Heart right ventricle (tissue), 16 donors: ENCODE results near the gene SEMA4G. TPM values are rescaled to one million over a fixed set of nuclear protein-coding genes. Genes with fewer than 3 reads are reported as not detected.

Experiments used
- ATAC-seq, 8 donors: fragments of 200-7000 bp; cut with Tn5 transposase; one replicate each; pipeline ENCODE4 v1.9.1; 2020; ENCODE audit warnings: mild to moderate bottlenecking in 8 of 8, moderate library complexity in 8 of 8, moderate number of reproducible peaks in 1 of 8
- DNase-seq, 2 donors: peaks; one replicate each; pipeline ENCODE4 v3.0.0-alpha.2; 2020
- H3K27ac ChIP-seq, 10 donors: fragments of 200-600 bp; sonication (generic) in 2 of 10; one replicate each; pipeline versions ENCODE4 v1.5.0 to v1.8.0; 2020 to 2022; ENCODE audit warnings: mild to moderate bottlenecking in 3 of 10
- H3K27me3 ChIP-seq, 7 donors: fragments of 200-600 bp; one replicate each; pipeline ENCODE4 v1.8.0; 2021 to 2022; ENCODE audit warnings: mild to moderate bottlenecking in 2 of 7
- H3K36me3 ChIP-seq, 9 donors: fragments of 200-600 bp; sonication (generic) in 1 of 9; one replicate each; pipeline versions ENCODE4 v1.5.0 to v1.8.0; 2020 to 2022; ENCODE audit warnings: mild to moderate bottlenecking in 2 of 9
- H3K4me1 ChIP-seq, 9 donors: fragments of 200-600 bp; sonication (generic) in 1 of 9; one replicate each; pipeline versions ENCODE4 v1.5.0 to v1.8.0; 2020 to 2022; ENCODE audit warnings: mild to moderate bottlenecking in 4 of 9
- H3K4me3 ChIP-seq, 10 donors: fragments of 200-600 bp; sonication (generic) in 2 of 10; one replicate each; pipeline versions ENCODE4 v1.5.0 to v1.8.0; 2020 to 2022; ENCODE audit warnings: mild to moderate bottlenecking in 7 of 10, moderate library complexity in 2 of 10
- H3K9me3 ChIP-seq, 11 donors: fragments of 200-600 bp in 10 of 11; sonication (generic) in 2 of 11; one replicate each; pipeline versions ENCODE4 v1.5.0 to v1.8.0; 2013 to 2022; ENCODE audit warnings: mild to moderate bottlenecking in 2 of 11, control low read depth in 1 of 11, moderate library complexity in 1 of 11
- CTCF ChIP-seq, 9 donors: fragments of 200-600 bp; sonication (generic) in 2 of 9; IDR thresholded peaks; one replicate each; pipeline versions ENCODE4 v1.5.0 to v1.8.0; 2021 to 2022; ENCODE audit warnings: antibody characterized with exemption in 9 of 9, mild to moderate bottlenecking in 5 of 9, moderate library complexity in 1 of 9
- WGBS, 2 donors: extraction: QIAGEN DNeasy Blood & Tissue Kit; methylation state at CpG; one replicate each; pipeline ENCODE4 v1.1.7; 2013; ENCODE audit warnings: inconsistent platforms in 1 of 2; 5-methylcytosine and 5-hydroxymethylcytosine counted together
- intact Hi-C, 10 donors: fragments of 100-400 bp; cut with DNase I; formaldehyde crosslinking; loops; one replicate each; pipeline versions ENCODE4 v1.11.1 to v1.14.2; 2022
- polyA plus RNA-seq, 2 donors: library from polyadenylated mRNA; stranded (reverse); fragments of 200-250 nt; gene quantifications; one replicate each; pipeline ENCODE4 v1.2.3, GENCODE V29; 2013
- total RNA-seq, 10 donors: library from RNA; stranded (reverse); fragmentation: NEBNext Ultra II Directional in 3 of 10; extraction: Animal tissue kit (Norgen Biotek cat#: 25700) in 3 of 10; gene quantifications; one replicate each; pipeline versions ENCODE4 v1.2.1 to v1.2.4, GENCODE V29; 2021 to 2023
- donor health status: Arrhythmogenic right ventricular cardiomyopathy.
- donor health status: ischemic (EF 13 %, LVEDD 7.1; RV severe dilation, severe dysfunction).
- donor health status: healthy with polysubstance abuse.
- donor health status: DM: no; HTN: yes; CAD: no.
- donor health status: DM: no; HTN: no; CAD: no.
- donor health status: ischemic (EF 25% LVEDD 6.9; RV normal size, moderate dysfunction).
- donor health status: ischemic (EF 25% LVEDD 5.7; RV mildly dilated, moderate dysfunction).
- donor health status: healthy.
- donor health status: DM: yes; HTN: yes; CAD: no.
- donor health status: Ischemic cardiomyopathy.
- donor health status: ischemic (EF 35%, LVEDD 5.7; RV mildly dilated, moderate dysfunction).
- donor health status: nonischemic (EF 11% LVEDD 7.7; RV severe dilation, severe dysfunction).
- donor health status: DM: yes; HTN: yes; CAD: no.
- donor health status: PGD.
- donor health status: ischemic (EF 29% LVEDD 5.4; RV normal size, mild dysfunction).
- donor health status: nonischemic (EF 23%, LVEDD 6.1; RV moderate dilation, normal function).

SEMA4G gene
- total and polyA plus RNA-seq, 12 donors: 0.20 to 1.6 (median 0.80) TPM

- DNase-seq (no peak), ATAC-seq (no peak)
- WGBS, 2 donors: 0 to 2% methylated on average over 36 to 44 of the region's 44 CpGs
- TF ChIP-seq CTCF (IDR thresholded peaks at IDR 0.05): no peak
- no peaks in the 10 kb centered on the region for H3K27me3 ChIP-seq
- H3K36me3 ChIP-seq: peaks cover 0 to 25% (median 19%) of the 10 kb centered on the region in 9 donors
- peaks cover 16 to 73% (median 61%) of the 10 kb centered on the region in 9 donors for H3K4me1 ChIP-seq
- peak within 1 kb of the TSS; percentile 64 to 93 (median 85) for H3K4me3 ChIP-seq
- H3K27ac ChIP-seq: peak within 1 kb of the TSS; percentile 98 to 100 (median 100)
- H3K9me3 ChIP-seq: no peaks in the 10 kb centered on the region
- intact Hi-C loops: loop anchor here in 4 of 10 donors (2.0 to 10.0 kb wide), 4 partner anchors 13 to 65 kb away; partner anchors contain the start of genes KAZALD1 (in 2 of the 4), PDZD7 (in 1 of the 4) and SFXN3 (in 1 of the 4)
These were observed 30.4 kb downstream of the SEMA4G start, which contains the start of gene LZTS2 for GRCh38 chr10:100999742-101000126. Gene LZTS2 (plus strand): TSS chr10:100999808. CDS start chr10:101002539, 2,731 bp downstream.

GRCh38 chr10:101000127-101000914 is 31.0 kb downstream of the SEMA4G start:
- H3K27ac ChIP-seq: peak overlapping the region; percentile 98 to 100 (median 100)
- ATAC-seq (no peak), DNase-seq (peak in 1 of 2 donors; percentile 51)
- H3K27me3 ChIP-seq: no peaks in the 10 kb centered on the region
- H3K4me3 ChIP-seq: peak overlapping the region; percentile 64 to 93 (median 85)
- intact Hi-C loops: no loop called here
- H3K36me3 ChIP-seq: peaks cover 0 to 31% (median 25%) of the 10 kb centered on the region in 9 donors
- no peaks in the 10 kb centered on the region for H3K9me3 ChIP-seq
- 3 to 4% methylated on average over 19 of the region's 19 CpGs for WGBS, 2 donors
- H3K4me1 ChIP-seq: peaks cover 19 to 79% (median 61%) of the 10 kb centered on the region in 9 donors
- TF ChIP-seq CTCF (IDR thresholded peaks at IDR 0.05): no peak

- Histone ChIP-seq H3K4me3 (peak overlapping the region; percentile 64 to 93 (median 85)), H3K4me1 (peaks cover 19 to 84% (median 61%) of the 10 kb centered on the region in 9 donors), H3K27ac (peak overlapping the region; percentile 98 to 100 (median 100)), H3K9me3 (no peaks in the 10 kb centered on the region), H3K27me3 (no peaks in the 10 kb centered on the region), H3K36me3 (peaks cover 0 to 39% (median 31%) of the 10 kb centered on the region in 9 donors)
- intact Hi-C loops: no loop called here
- 16 to 18% methylated on average over 12 of the region's 12 CpGs for WGBS, 2 donors
- peak; percentile 86 to 95 for DNase-seq
- peak; percentile 25 to 65 (median 52) for ATAC-seq
- TF ChIP-seq CTCF (IDR thresholded peaks at IDR 0.05): peak in 2 of 9 donors; percentile 17 to 25
These were observed 31.8 kb downstream of the SEMA4G start for GRCh38 chr10:101000915-101001658.

- peaks cover 15 to 84% (median 56%) of the 10 kb centered on the region in 9 donors for H3K4me1 ChIP-seq
- H3K27me3 ChIP-seq: no peaks in the 10 kb centered on the region
- peak overlapping the region in 9 of 10 donors; percentile 99 to 100 (median 100) for H3K27ac ChIP-seq
- WGBS, 2 donors: 45 to 46% methylated on average over 5 of the region's 5 CpGs
- ATAC-seq (no peak), DNase-seq (no peak)
- H3K9me3 ChIP-seq: no peaks in the 10 kb centered on the region
- TF ChIP-seq CTCF (IDR thresholded peaks at IDR 0.05): peak in 1 of 9 donors; percentile 4
- peak overlapping the region in 9 of 10 donors; percentile 4 to 93 (median 85) for H3K4me3 ChIP-seq
- H3K36me3 ChIP-seq: peaks cover 0 to 44% (median 37%) of the 10 kb centered on the region in 9 donors
- intact Hi-C loops: no loop called here
These were observed 32.3 kb downstream of the SEMA4G start for GRCh38 chr10:101001659-101002035.
